Trophoblast cell (in vitro differentiated cells and primary cell): ENCODE results near the gene GIGYF2.

Source experiments
- DNase-seq, 2 donors: peaks; one replicate each; pipeline ENCODE4 v3.0.0-alpha.2; 2016
- H2AFZ ChIP-seq: 2 replicates; pipeline ENCODE4 v1.6.1; 2013; ENCODE audit warnings: low read length, moderate library complexity, mild to moderate bottlenecking; ENCODE audit not compliant: insufficient read depth, poor library complexity
- H2AK5ac ChIP-seq: 2 replicates; pipeline ENCODE4 v1.6.1; 2013; ENCODE audit warnings: mild to moderate bottlenecking, low read length
- H2BK120ac ChIP-seq: 2 replicates; pipeline ENCODE4 v1.6.1; 2013; ENCODE audit warnings: low read length, mild to moderate bottlenecking, moderate library complexity; ENCODE audit not compliant: insufficient read depth, poor library complexity
- H2BK12ac ChIP-seq: 2 replicates; pipeline ENCODE4 v1.6.1; 2013; ENCODE audit warnings: mild to moderate bottlenecking, low read length, moderate library complexity
- H2BK5ac ChIP-seq: 2 replicates; pipeline ENCODE4 v1.6.1; 2013; ENCODE audit warnings: low read length, low read depth, moderate library complexity, mild to moderate bottlenecking; ENCODE audit not compliant: poor library complexity
- H3K14ac ChIP-seq: 2 replicates; pipeline ENCODE4 v1.6.1; 2013; ENCODE audit warnings: mild to moderate bottlenecking, low read length
- H3K18ac ChIP-seq: 2 replicates; pipeline ENCODE4 v1.6.1; 2013; ENCODE audit warnings: mild to moderate bottlenecking, low read length
- H3K23ac ChIP-seq: 2 replicates; pipeline ENCODE4 v1.6.1; 2013; ENCODE audit warnings: low read length
- H3K27ac ChIP-seq: 2 replicates; pipeline ENCODE4 v1.5.1; 2013; ENCODE audit warnings: low read depth, mild to moderate bottlenecking, inconsistent platforms, low read length, moderate library complexity
- H3K27me3 ChIP-seq: 2 replicates; pipeline ENCODE4 v1.6.1; 2013; ENCODE audit warnings: inconsistent platforms, mild to moderate bottlenecking, low read length, moderate library complexity; ENCODE audit not compliant: insufficient read depth
- H3K36me3 ChIP-seq, 2 experiments: 1 replicate in 1 of 2; 2 replicates in 1 of 2; pipeline ENCODE4 v1.6.1; 2013; ENCODE audit warnings: low read length in 2 of 2, mild to moderate bottlenecking in 2 of 2, moderate library complexity in 1 of 2; ENCODE audit not compliant: insufficient read depth in 2 of 2, control insufficient read depth in 1 of 2
- H3K4ac ChIP-seq: 2 replicates; pipeline ENCODE4 v1.6.1; 2013; ENCODE audit warnings: low read depth, mild to moderate bottlenecking, low read length, moderate library complexity
- H3K4me1 ChIP-seq, 2 experiments: 1 replicate in 1 of 2; 2 replicates in 1 of 2; pipeline ENCODE4 v1.6.1; 2013; ENCODE audit warnings: low read length in 2 of 2, mild to moderate bottlenecking in 2 of 2, moderate library complexity in 1 of 2; ENCODE audit not compliant: insufficient read depth in 2 of 2, control insufficient read depth in 1 of 2
- H3K4me2 ChIP-seq: 2 replicates; pipeline ENCODE4 v1.6.1; 2013; ENCODE audit warnings: inconsistent platforms, mild to moderate bottlenecking, low read length, moderate library complexity
- H3K4me3 ChIP-seq: 2 replicates; pipeline ENCODE4 v1.5.1; 2013; ENCODE audit warnings: mild to moderate bottlenecking, low read depth, low read length, inconsistent platforms
- H3K79me1 ChIP-seq: one replicate; pipeline ENCODE4 v1.6.1; 2013; ENCODE audit warnings: low read length
- H3K79me2 ChIP-seq: 2 replicates; pipeline ENCODE4 v1.6.1; 2013; ENCODE audit warnings: low read length, mild to moderate bottlenecking; ENCODE audit not compliant: control insufficient read depth, insufficient read depth, poor library complexity
- H3K9ac ChIP-seq: 2 replicates; pipeline ENCODE4 v1.6.1; 2013; ENCODE audit warnings: mild to moderate bottlenecking, low read length
- H3K9me3 ChIP-seq: 2 replicates; pipeline ENCODE4 v1.6.1; 2013; ENCODE audit warnings: low read depth, mild to moderate bottlenecking, control low read depth, inconsistent platforms, low read length; ENCODE audit not compliant: insufficient read depth
- H4K12ac ChIP-seq: 2 replicates; pipeline ENCODE4 v1.6.1; 2013; ENCODE audit warnings: low read depth, mild to moderate bottlenecking, low read length, moderate library complexity
- H4K8ac ChIP-seq: 2 replicates; pipeline ENCODE4 v1.6.1; 2013; ENCODE audit warnings: low read depth, mild to moderate bottlenecking, low read length, moderate library complexity
- H4K91ac ChIP-seq: one replicate; pipeline ENCODE4 v1.6.1; 2013; ENCODE audit warnings: low read depth, mild to moderate bottlenecking, low read length, moderate library complexity
- WGBS: extraction: QIAGEN DNeasy Blood & Tissue Kit; methylation state at CpG from one replicate; pipeline ENCODE4 v1.1.7; 2013; ENCODE audit warnings: missing lambda C conversion rate; ENCODE audit not compliant: insufficient read length, insufficient coverage; ENCODE audit errors: extremely low coverage; 5-methylcytosine and 5-hydroxymethylcytosine counted together

The GIGYF2 gene

DNA sequence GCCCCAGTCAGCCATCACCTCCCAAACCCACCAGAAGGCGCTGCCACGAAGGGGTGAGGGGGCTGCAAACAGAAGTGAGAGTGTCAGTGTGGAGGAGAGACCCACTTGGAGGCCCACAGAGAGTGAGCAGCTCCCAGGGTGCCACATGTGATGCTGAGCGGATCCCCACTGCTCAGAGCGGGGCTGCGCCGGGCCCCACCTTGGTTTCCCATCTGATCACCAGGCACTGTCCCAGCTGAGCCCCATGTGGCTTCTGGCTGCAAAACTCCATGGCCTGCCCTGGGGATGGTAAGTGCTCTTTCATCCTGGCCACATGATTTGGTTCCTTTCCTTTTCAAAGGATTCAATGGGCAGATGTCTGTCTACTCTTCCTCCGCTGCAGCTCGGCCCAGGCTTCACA is 196.7 kb downstream of the GIGYF2 start:
- Histone ChIP-seq H2BK5ac (no peak overlapping the region), H3K4me2 (no peak overlapping the region), H3K9ac (no peak overlapping the region), H3K27me3 (no peaks in the 10 kb centered on the region), H3K4me3 (no peak overlapping the region), H2BK120ac (no peak overlapping the region), H4K8ac (no peak overlapping the region), H3K27ac (no peak overlapping the region), H2AFZ (no peak overlapping the region), H3K18ac (no peak overlapping the region), H3K79me2 (no peaks in the 10 kb centered on the region), H3K4me1 (peaks cover 6 to 8% of the 10 kb centered on the region in 2 experiments), H2AK5ac (no peak overlapping the region), H2BK12ac (no peak overlapping the region), H3K23ac (no peak overlapping the region), H3K36me3 (no peaks in the 10 kb centered on the region), H4K12ac (no peak overlapping the region), H3K4ac (no peak overlapping the region), H3K9me3 (peaks cover 2% of the 10 kb centered on the region), H3K14ac (no peak overlapping the region), H4K91ac (no peak overlapping the region), H3K79me1 (no peaks in the 10 kb centered on the region)
- DNase-seq: no peak
- no CpG with 5 or more reads among the region's 8 CpGs for WGBS

DNA sequence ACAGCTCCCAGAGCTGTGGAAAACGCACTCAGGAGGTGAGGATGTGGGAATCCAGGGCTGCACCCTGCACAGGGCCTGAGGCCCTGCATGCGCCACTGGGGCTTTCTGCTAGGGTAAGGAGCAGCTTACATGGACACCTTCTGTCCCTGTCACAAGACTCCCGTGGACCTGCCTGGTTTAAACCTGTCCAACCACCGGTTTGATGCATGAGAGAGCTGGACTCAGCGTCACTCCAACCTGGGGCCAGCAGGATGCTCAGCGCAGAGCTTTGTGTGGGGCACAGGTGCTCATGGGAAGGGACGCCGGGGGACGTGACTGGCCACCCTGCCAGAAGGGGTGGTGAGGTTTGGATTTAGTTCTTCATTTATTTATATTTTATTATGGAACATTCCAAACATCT is 197.1 kb downstream of the GIGYF2 start:
- H3K4me3 ChIP-seq: no peak overlapping the region
- no peaks in the 10 kb centered on the region for H3K79me1 ChIP-seq
- H3K18ac ChIP-seq: no peak overlapping the region
- H2BK5ac ChIP-seq: no peak overlapping the region
- no peak overlapping the region for H4K12ac ChIP-seq
- no peak overlapping the region for H3K27ac ChIP-seq
- H2BK12ac ChIP-seq: no peak overlapping the region
- DNase-seq: no peak
- no peak overlapping the region for H3K9ac ChIP-seq
- no peak overlapping the region for H3K14ac ChIP-seq
- H4K8ac ChIP-seq: no peak overlapping the region
- no peaks in the 10 kb centered on the region for H3K36me3 ChIP-seq
- no peaks in the 10 kb centered on the region for H3K27me3 ChIP-seq
- no peak overlapping the region for H3K23ac ChIP-seq
- no peak overlapping the region for H2AK5ac ChIP-seq
- no peak overlapping the region for H3K4me2 ChIP-seq
- WGBS: no CpG with 5 or more reads among the region's 9 CpGs
- no peak overlapping the region for H2BK120ac ChIP-seq
- H3K79me2 ChIP-seq: no peaks in the 10 kb centered on the region
- H3K4me1 ChIP-seq: peaks cover 6 to 8% of the 10 kb centered on the region in 2 experiments
- no peak overlapping the region for H3K4ac ChIP-seq
- peaks cover 2% of the 10 kb centered on the region for H3K9me3 ChIP-seq
- H4K91ac ChIP-seq: no peak overlapping the region
- no peak overlapping the region for H2AFZ ChIP-seq

DNA sequence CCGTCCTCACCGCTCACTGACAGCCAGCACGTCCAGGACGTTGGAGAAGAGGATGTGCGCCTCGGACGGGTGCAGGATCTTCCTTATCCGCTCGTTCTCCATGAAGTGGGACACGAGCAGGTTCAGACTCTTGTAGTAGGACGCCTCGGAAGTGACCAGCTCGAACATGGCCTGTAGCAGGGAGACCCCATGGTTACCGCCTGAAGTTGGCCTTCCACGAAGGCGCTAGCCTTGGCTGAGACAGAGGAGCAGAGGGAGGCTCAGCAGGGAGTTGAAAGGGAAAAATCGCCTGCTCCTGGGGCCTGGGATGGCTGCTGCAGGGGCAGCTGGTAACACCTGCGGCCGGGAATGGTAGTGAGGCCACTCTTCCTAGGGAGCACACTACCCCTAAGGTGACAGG is 197.6 kb downstream of the GIGYF2 start:
- Histone ChIP-seq H4K12ac (no peak overlapping the region), H3K27ac (no peak overlapping the region), H3K36me3 (no peaks in the 10 kb centered on the region), H2BK5ac (no peak overlapping the region), H3K18ac (no peak overlapping the region), H3K79me1 (no peaks in the 10 kb centered on the region), H2AFZ (no peak overlapping the region), H3K23ac (no peak overlapping the region), H2BK120ac (no peak overlapping the region), H4K91ac (no peak overlapping the region), H3K4me2 (no peak overlapping the region), H3K9me3 (peaks cover 2% of the 10 kb centered on the region), H3K14ac (no peak overlapping the region), H3K9ac (no peak overlapping the region), H3K4me1 (peaks cover 6 to 8% of the 10 kb centered on the region in 2 experiments), H2AK5ac (no peak overlapping the region), H3K27me3 (no peaks in the 10 kb centered on the region), H2BK12ac (no peak overlapping the region), H3K4me3 (no peak overlapping the region), H4K8ac (no peak overlapping the region), H3K79me2 (no peaks in the 10 kb centered on the region), H3K4ac (no peak overlapping the region)
- DNase-seq: no peak
- no CpG with 5 or more reads among the region's 19 CpGs for WGBS

DNA sequence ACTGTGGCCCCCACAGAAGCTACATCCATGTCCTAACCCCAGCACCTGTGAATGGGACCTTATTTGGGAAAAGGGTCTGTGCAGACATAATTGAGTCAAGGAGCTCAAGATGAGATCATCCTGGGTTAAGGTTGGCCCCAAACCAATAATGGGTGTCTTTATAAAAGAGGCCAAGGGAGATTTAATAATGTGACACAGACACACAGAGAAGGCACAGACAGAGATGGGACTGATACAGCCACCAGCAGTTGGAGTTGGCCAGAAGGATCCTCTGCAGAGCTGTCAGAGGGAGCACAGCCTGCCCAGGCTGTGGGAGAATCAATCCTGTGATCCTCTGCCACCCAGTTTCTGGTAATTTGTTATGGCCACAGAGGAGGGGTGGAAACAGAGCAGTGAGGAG is 199.0 kb downstream of the GIGYF2 start:
- Histone ChIP-seq H3K79me2 (no peaks in the 10 kb centered on the region), H3K9me3 (peaks cover 2% of the 10 kb centered on the region), H2BK12ac (no peak overlapping the region), H3K79me1 (no peaks in the 10 kb centered on the region), H3K27me3 (no peaks in the 10 kb centered on the region), H4K91ac (no peak overlapping the region), H3K36me3 (no peaks in the 10 kb centered on the region), H3K4me3 (no peak overlapping the region), H2AFZ (no peak overlapping the region), H4K12ac (no peak overlapping the region), H3K9ac (no peak overlapping the region), H3K4me1 (peaks cover 0 to 2% of the 10 kb centered on the region in 2 experiments), H2BK5ac (no peak overlapping the region), H3K4ac (no peak overlapping the region), H2BK120ac (no peak overlapping the region), H3K4me2 (no peak overlapping the region), H3K27ac (no peak overlapping the region), H3K18ac (no peak overlapping the region), H3K14ac (no peak overlapping the region), H4K8ac (no peak overlapping the region), H3K23ac (no peak overlapping the region), H2AK5ac (no peak overlapping the region)
- no peak for DNase-seq
